Measurements from ENCODE around the gene APEH. TPM values are rescaled to one million over a fixed set of nuclear protein-coding genes. Genes with fewer than 3 reads are reported as not detected.

Gene APEH
- total RNA-seq, 1 donor from 2014 or later = 80.8 TPM

- FAIRE-seq (no peak), DNase-seq (ENCODE audit: low read depth) (no peak)
- peaks cover 30% of the 10 kb centered on the region for H3K79me2 ChIP-seq (ENCODE audit: insufficient read depth, low read length)
- TF ChIP-seq CTCF (IDR thresholded peaks at IDR 0.05; ENCODE audit: insufficient read depth, low read depth, low read length) (no peak), EZH2 (IDR thresholded peaks at IDR 0.05; ENCODE audit: insufficient read depth, low read length) (no peak)
- H2AFZ ChIP-seq (ENCODE audit: low read depth, low read length) = no peak overlapping the region
- H3K27ac ChIP-seq (ENCODE audit: low read depth, low read length) = no peak overlapping the region
- H3K4me3 ChIP-seq (ENCODE audit: insufficient read depth, low read depth, low read length) = no peak overlapping the region
- peaks cover 13% of the 10 kb centered on the region for H3K36me3 ChIP-seq (ENCODE audit: insufficient read depth, low read length)
- Mint-ChIP-seq H3K27me3 (ENCODE audit: low read depth, unreplicated experiment) (no peaks in the 10 kb centered on the region), H3K9me3 (ENCODE audit: unreplicated experiment) (no peaks in the 10 kb centered on the region), H3K4me1 (ENCODE audit: low read depth, unreplicated experiment) (peaks cover 7% of the 10 kb centered on the region), H3K27ac (ENCODE audit: unreplicated experiment) (peak overlapping the region; percentile 34), H3K4me3 (ENCODE audit: unreplicated experiment) (no peak overlapping the region), H3K36me3 (ENCODE audit: low read depth, unreplicated experiment) (peaks cover 6% of the 10 kb centered on the region)
- peaks cover 17% of the 10 kb centered on the region for H4K20me1 ChIP-seq (ENCODE audit: insufficient read depth, low read length)
- no peaks in the 10 kb centered on the region for H3K27me3 ChIP-seq (ENCODE audit: insufficient read depth, low read length)
- peaks cover 14% of the 10 kb centered on the region for H3K4me1 ChIP-seq (ENCODE audit: insufficient read depth, low read length)
- H3K9ac ChIP-seq (ENCODE audit: low read length) = no peak overlapping the region
- no peak overlapping the region for H3K4me2 ChIP-seq (ENCODE audit: low read length)
- no peaks in the 10 kb centered on the region for H3K9me3 ChIP-seq (ENCODE audit: insufficient read depth, low read depth, low read length)
Measured at GRCh38 chr3:49725906-49726681, 51.9 kb downstream of the APEH start.

GRCh38 chr3:49727154-49727923, 53.2 kb downstream of the APEH start:
- H3K36me3 Mint-ChIP-seq (ENCODE audit: low read depth, unreplicated experiment) = peaks cover 7% of the 10 kb centered on the region
- Histone ChIP-seq H3K36me3 (ENCODE audit: insufficient read depth, low read length) (peaks cover 19% of the 10 kb centered on the region), H3K4me3 (ENCODE audit: insufficient read depth, low read depth, low read length) (no peak overlapping the region), H4K20me1 (ENCODE audit: insufficient read depth, low read length) (peaks cover 7% of the 10 kb centered on the region), H3K79me2 (ENCODE audit: insufficient read depth, low read length) (peaks cover 19% of the 10 kb centered on the region), H3K27ac (ENCODE audit: low read depth, low read length) (no peak overlapping the region), H3K4me2 (ENCODE audit: low read length) (no peak overlapping the region), H3K9ac (ENCODE audit: low read length) (no peak overlapping the region), H3K4me1 (ENCODE audit: insufficient read depth, low read length) (peaks cover 14% of the 10 kb centered on the region), H3K27me3 (ENCODE audit: insufficient read depth, low read length) (no peaks in the 10 kb centered on the region), H3K9me3 (ENCODE audit: insufficient read depth, low read depth, low read length) (no peaks in the 10 kb centered on the region), H2AFZ (ENCODE audit: low read depth, low read length) (no peak overlapping the region)
- no peak for DNase-seq (ENCODE audit: low read depth)
- no peaks in the 10 kb centered on the region for H3K9me3 Mint-ChIP-seq (ENCODE audit: unreplicated experiment)
- H3K4me3 Mint-ChIP-seq (ENCODE audit: unreplicated experiment) = no peak overlapping the region
- no peaks in the 10 kb centered on the region for H3K27me3 Mint-ChIP-seq (ENCODE audit: low read depth, unreplicated experiment)
- H3K4me1 Mint-ChIP-seq (ENCODE audit: low read depth, unreplicated experiment) = peaks cover 5% of the 10 kb centered on the region
- no peak overlapping the region for H3K27ac Mint-ChIP-seq (ENCODE audit: unreplicated experiment)
- no peak for FAIRE-seq
- no peak for TF ChIP-seq CTCF (IDR thresholded peaks at IDR 0.05; ENCODE audit: insufficient read depth, low read depth, low read length)
- TF ChIP-seq EZH2 (IDR thresholded peaks at IDR 0.05; ENCODE audit: insufficient read depth, low read length) = no peak

All from astrocyte (in vitro differentiated cells and primary cell).